GM13976 (cell line): ENCODE data around the gene EXOC4.

Experiments used
- DNase-seq: peaks from one replicate; pipeline ENCODE4 v3.0.0; 2012; ENCODE audit warnings: low spot score
- in situ Hi-C: fragments of 300-500 bp; cut with MboI; formaldehyde crosslinking; loops from one replicate; pipeline ENCODE4 v1.12.0; 2022; ENCODE audit warnings: low sequenced_read_pairs, mixed read lengths, inconsistent platforms; ENCODE audit not compliant: unreplicated experiment
- TF ChIP-seq, protein P1 (sequence below): IDR thresholded peaks from 2 replicates; pipeline ENCODE4 v1.5.1; 2012; ENCODE audit warnings: borderline replicate concordance, mild to moderate bottlenecking; ENCODE audit not compliant: insufficient read depth; ENCODE audit errors: extremely low read depth, missing control alignments, control extremely low read depth

The EXOC4 gene

DNA sequence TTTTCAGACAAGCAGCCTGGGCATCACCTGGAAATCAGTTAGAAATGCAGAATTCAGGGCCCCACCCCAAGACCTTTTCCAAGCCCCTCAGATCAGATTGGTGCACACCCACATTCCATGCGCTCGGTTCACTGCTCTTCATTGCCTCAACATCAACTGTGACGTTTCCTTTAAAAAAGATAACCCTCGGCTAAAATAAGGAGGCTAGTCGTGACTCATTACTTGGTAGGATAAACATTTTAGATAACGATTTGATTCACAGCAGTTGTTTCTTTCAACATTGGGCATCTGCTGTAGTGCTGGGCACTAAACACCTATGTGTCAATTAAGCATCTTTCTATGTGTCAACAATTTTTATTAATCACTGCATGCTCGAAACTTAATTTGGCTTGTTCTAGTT, 683.2 kb downstream of the EXOC4 start:
- TF ChIP-seq, protein P1, sequence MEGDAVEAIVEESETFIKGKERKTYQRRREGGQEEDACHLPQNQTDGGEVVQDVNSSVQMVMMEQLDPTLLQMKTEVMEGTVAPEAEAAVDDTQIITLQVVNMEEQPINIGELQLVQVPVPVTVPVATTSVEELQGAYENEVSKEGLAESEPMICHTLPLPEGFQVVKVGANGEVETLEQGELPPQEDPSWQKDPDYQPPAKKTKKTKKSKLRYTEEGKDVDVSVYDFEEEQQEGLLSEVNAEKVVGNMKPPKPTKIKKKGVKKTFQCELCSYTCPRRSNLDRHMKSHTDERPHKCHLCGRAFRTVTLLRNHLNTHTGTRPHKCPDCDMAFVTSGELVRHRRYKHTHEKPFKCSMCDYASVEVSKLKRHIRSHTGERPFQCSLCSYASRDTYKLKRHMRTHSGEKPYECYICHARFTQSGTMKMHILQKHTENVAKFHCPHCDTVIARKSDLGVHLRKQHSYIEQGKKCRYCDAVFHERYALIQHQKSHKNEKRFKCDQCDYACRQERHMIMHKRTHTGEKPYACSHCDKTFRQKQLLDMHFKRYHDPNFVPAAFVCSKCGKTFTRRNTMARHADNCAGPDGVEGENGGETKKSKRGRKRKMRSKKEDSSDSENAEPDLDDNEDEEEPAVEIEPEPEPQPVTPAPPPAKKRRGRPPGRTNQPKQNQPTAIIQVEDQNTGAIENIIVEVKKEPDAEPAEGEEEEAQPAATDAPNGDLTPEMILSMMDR = no peak
- DNase-seq = no peak
- in situ Hi-C loops = no loop called here

DNA sequence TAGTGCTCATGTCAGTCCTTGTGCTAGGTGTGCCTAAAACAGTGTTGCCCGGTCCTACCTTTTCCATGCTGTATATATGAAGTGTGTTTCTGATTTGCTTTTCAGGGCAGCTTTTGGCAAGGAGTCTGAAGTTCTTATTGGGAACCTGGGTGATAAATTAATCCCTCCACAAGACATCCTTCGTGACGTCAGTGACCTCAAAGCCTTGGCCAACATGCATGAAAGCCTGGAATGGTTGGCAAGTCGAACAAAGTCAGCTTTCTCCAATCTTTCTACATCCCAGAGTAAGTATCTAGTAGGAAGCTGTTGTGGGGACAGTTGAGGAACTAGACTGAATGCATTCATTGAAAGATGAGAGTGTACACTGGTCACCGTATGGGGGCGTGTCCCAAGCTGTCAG, 684.9 kb downstream of the EXOC4 start:
- TF ChIP-seq, protein P1 = no peak
- in situ Hi-C loops = no loop called here
- no peak for DNase-seq

DNA sequence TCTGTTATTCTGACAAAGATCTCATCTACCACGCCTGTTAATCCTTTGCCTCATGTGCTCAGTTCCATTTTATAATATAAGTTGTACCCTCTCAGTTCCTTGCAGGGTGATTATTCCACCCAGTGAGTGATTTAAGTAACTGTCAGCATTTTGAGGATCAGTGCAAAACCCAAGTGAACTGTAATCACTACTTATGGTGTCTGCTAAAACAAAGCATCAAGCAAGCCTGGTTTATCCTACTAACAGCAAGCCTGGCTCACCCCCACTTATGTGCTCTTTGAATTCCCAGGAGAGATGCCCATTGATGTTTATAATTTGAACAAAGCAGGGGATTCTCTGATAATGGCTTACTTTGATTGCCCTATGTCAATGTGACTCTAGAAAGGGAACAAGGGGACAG, 687.5 kb downstream of the EXOC4 start:
- DNase-seq = no peak
- in situ Hi-C loops = no loop called here
- TF ChIP-seq, protein P1 = no peak

DNA sequence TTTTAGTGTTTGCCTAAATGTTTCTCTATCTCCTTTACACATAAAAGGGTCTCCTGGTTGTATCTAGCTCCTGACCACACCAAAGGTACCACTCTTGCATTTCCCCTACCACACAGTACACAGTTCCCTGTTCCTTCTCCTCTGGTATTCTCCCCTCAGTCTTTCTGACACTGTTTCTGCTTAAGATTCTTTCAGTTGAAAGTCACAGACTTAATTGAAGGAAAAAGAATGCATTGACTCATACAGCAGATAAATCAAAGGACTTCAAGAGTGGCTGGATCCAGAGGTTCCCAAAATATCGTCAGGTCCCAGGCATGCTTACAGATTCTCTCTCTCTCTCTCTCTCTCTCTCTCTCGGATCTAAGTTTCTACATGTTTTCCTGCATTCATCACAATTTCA, 688.6 kb downstream of the EXOC4 start:
- TF ChIP-seq, protein P1 = no peak
- in situ Hi-C loops = no loop called here
- DNase-seq = no peak

DNA sequence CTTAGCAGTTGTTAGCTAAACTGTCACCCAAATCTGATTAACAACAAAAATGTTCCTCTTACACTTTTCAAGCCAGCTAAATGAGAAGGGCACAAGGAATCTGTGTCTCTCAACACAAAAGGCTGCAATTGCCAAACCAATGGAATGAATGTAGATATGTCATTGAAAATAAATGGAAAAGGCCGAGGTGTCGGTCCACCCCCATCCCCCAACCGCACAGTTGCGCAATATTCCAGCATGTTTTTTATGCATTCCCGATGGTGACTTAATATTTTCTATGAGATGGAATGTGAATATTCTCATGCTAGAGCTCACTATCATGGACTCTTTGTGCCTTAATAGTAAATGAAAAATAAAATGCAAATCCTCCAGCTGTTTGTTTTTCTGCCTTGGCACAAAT, 692.6 kb downstream of the EXOC4 start:
- in situ Hi-C loops = no loop called here
- TF ChIP-seq, protein P1 = no peak
- no peak for DNase-seq

DNA sequence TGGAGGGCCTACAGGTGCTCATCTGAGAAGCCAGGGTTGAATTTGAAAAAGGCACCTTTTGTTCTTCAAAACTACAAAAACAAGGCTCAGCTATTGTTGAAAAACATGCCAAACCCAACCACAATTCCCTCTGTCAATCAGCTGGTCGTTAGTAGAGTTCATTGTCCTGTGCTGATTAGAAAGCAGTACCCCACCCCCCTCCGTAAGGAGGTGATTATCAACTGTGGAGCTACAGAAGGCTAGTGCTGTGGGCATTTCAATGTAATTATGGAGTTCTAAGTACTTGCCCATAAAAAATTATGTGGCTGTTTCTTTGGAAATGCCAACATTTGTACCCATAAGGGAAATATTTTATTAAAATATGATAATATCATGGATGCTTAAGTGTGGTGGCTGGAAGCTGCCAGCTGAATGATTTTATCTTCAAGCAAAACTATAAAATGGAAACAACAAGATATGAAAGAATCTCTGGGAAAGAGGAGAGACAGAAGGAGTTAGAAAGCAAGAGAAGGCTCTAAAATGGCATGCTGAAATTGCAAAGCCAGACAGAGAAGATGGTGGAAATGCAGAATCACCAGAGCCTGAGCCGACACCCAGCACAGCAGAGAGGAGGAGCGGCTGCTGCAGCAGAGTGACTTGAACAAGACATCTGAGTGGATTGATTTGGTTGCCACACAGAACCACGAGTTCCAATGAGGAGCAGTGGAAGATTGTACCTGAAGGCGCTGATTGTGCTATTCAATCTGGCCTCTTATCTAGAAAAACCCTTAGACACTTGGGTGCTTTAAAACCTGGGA, 694.8 kb downstream of the EXOC4 start:
- no peak for DNase-seq
- in situ Hi-C loops = no loop called here
- TF ChIP-seq, protein P1 = no peak
